Glomerular visceral epithelial cell (primary cell): ENCODE data around the gene XKR7.
A peak's percentile ranks its signal among the peaks of the same experiment; 100 is the strongest.

Experiments
- DNase-seq: peaks from one replicate; pipeline ENCODE4 v3.0.0-alpha.2; 2016; ENCODE audit errors: extremely low spot score

The XKR7 gene

DNA sequence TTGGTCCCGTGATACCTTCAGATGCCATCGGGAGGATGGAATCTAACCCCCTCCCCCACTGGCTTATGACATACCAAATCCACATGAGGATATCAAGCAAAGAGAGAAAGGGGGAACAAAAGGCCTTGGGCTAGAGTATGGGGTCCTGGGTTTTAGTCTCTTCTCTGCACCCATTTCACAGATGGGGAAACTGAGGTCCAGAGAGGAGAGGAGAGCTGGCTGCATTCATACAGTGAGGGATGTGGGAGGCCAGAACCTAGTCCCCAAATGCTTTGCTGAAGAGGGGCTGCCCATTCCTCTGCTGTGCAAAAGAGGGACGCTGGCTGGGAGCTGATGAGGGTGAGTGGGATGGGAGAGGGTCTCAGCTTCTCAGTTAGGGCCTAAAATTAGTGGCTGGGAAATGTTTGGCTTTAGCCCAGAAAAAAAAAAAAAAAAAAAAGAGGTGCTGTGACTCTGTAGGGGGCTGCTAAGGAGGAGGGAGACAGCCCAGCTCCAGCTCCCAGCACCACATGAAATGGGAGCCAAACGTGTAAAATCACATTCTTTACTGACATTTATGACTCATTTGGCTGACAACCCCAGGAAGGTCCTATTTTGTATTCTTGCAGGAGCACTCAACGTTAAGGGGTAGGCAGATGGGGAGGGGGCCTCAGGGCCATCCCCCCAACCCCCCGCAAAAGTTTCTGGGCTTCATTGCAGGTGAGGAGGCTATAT lies 11.9 kb downstream of the XKR7 start:
- no peak for DNase-seq

DNA sequence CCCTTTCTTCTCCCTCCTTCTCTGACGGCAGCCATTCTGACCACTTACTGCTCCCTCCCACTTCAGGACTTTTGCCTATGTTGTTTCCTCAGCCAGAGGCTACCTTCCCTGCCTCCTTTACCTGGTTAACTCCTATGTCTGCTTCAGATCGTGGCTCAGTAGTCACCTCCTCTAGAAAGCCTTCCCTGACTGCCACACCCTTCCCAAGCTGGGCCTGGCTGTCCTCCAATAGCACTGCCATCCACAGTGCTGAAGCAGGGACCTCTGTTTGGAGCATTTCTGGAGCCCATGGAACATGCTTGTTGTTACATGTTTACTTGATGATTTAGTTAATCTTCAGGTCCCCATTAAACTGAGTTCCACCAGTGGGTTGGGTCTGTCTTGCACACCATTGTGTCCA lies 13.8 kb downstream of the XKR7 start:
- DNase-seq: no peak

DNA sequence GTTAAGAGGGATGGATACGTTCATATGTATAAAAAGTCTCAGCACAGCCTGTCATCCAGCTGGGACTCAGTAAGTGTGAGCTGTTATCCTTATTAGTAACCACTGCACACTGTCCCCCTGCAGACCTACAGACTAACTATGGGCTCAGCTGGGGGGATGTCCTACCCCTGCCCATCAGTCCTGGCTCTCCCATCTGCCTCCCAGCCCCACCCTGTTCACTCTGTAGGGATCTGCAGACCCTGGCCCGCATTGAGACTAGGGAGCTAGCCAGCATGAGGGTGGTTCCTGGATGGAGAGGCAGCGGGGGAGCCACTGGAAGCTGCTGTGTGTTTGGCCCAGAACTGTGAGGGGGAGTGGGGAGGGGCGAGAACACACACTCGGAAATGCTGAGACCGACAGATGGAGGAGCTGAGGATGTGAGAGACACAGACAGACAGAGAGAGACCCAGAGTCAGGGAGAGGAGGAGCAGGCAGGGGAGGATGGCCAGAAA lies 17.1 kb downstream of the XKR7 start:
- DNase-seq: no peak

DNA sequence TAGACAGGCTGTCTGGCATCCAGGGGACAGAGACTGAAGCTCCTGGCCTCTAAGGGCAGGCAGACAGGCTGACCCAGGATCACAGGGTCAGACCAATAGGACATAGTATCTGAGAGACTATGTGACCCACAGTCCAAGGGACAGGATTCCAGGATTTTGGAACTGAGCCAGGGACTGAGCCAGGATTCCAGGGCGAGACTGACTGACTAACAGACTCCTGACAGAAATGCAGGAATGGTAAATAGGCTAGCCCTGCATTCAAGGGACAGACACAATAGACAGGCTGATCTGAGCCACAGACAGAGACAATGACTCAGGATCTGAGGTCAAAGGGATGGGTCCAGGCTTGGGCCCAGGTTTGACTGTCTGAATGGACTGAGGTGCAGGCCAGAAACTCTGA lies 19.8 kb downstream of the XKR7 start:
- DNase-seq: peak; percentile 47

DNA sequence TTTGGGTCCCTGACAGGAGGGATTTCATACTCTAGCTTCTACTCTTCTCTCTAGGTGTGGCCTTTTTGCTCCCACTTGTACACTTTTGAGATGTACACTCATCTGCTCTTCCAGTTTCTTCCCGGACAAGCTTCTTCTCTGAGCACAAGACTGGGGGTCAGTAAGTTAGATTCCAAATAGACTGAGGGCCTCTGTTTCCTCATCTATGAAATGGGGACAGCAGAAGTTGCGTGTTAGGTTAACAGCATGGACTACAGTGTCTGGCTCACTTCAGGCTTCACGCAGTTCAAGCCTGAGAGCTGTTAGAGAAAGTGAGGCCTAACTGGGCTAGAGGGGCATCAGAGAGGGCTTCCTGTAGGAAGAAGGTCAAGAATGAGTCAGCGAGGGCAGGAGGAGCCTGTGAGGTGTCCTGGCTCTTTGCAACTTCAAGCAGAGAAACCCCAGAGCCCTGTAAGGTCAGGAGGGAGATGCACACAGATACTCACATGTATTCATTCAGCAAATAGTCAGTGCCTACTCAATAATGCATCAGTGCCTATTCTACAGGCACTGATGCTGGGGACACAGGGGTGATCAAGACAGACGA lies 20.6 kb downstream of the XKR7 start:
- DNase-seq: no peak

DNA sequence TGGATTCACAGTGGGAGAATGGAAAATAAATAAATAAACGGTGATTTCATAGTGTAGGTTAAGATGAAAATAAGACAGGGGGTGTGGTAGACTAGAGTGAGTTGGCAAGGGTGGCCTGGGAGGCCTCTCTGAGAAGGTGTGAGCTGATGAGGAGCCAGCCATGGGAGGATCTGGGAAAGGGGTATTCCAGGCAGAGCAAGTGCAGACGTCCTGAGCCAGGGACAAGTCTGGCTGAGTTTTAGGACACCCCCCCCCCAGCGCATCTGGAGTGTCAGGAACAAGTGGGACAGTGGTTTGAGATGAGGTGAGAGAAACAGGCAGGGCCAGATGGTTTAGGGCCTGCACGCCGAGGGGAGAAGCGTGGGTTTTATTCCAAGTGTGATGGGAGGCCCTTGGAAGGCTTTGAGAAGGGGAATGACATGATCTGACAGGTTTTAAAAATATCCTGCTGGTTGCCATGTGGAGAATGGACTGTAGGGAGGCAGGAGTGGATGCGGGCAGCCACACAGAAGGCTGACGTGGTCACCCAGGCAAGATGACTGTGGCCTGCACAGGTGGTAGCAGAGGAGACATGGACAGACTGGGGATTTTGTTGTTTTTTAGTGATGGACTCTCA lies 21.2 kb downstream of the XKR7 start:
- DNase-seq: no peak

DNA sequence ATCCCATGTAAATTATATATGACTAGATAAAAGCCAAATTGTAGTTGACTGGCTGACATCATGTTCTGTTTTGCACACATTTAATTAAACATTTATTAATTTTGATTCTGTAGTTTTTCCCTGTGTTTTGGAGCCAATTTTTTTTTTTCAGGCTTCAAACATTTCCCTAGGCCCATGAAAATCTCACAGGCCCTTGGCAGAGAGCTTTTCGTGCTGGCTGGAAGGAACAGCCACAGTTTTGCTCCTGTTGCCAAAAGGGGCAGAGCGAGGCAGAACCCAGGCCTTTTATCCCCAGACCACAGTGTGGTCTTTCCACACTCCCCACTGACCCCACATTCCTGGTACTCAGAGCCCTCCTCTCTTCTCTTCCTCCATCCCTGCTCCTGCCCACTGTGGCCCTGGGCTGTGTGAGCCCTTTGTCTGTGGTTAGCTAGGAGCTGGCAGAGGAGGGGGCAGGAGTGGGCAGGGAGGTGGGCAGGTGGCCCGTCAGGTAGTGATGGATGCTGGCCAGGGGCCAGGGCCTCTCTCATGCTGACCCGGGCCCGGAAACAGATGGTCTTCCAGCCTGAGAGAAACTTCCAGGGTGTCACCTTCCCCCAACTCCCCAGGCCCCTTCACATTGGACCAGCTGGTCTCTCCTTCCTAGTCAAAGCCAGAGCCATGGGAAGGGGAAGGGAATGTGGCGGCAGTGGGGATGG lies 22.8 kb downstream of the XKR7 start:
- DNase-seq: no peak

DNA sequence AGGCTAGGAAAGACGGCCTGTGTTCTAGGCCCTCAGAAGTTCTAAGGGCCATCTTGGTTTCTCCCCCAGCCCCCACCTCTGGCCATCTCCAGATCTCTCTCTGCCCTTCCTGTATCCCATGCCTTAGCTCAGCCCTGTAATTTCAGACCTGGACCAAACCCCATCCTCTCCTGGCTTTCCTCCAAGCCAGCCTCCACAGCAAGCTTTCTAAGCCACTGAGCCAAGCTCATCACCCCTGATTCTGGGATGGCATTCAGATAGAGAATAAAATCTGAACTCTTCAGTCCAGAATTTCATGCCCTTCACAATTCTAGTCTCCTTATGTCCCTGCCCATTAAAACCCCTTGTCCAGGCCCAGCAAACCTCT lies 23.4 kb downstream of the XKR7 start:
- no peak for DNase-seq

DNA sequence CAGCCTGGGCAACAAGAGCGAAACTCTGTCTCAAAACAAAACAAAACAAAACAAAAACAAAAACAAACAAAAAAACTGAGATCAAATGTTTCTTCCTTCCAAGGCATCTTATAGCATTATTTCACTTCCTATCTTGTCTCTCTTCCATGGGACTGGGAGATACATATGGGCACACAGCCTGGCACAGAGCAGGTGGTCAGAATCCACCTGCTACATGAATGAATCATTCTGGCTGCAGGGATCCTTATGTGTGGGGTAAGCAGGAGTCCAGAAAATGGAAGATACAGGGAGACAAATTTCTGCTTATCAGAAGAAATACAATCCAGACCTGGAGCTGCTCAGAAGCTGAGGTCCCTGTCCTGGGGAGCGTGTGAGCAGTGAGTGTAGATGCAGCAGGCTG lies 24.1 kb downstream of the XKR7 start:
- no peak for DNase-seq

DNA sequence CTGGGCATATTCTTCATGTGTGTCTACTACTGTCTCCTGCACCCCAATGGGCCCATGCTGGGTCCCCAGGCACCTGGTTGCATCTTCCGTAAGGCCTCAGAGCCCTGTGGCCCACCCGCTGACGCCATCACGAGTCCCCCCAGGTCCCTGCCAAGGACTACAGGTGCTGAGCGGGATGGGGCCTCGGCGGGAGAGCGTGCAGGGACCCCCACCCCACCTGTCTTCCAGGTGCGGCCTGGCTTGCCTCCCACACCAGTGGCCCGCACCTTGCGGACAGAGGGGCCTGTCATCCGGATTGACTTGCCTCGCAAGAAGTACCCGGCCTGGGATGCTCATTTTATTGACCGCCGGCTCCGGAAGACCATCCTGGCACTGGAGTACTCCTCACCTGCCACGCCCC lies 29.0 kb downstream of the XKR7 start:
- DNase-seq: no peak

DNA sequence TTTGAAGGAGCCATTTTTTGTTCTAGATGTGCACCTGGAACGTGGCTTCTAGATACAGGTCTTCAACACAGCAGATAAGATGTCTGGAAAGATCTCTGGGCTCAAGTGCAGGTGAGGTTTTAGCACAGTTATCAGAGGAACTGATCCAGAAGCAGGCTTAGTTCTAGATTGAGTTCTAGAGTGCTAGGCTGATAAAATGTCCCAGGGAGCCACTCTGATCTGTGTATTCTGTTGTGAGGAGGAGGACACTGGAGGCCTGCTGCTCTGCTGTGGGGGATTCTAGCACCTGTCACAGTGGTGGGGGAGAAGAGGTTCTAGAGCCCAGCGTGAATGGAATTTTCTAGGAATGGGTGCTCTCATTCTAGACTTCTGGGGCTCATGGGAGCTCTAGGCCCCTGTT lies 30.3 kb downstream of the XKR7 start:
- DNase-seq: no peak

DNA sequence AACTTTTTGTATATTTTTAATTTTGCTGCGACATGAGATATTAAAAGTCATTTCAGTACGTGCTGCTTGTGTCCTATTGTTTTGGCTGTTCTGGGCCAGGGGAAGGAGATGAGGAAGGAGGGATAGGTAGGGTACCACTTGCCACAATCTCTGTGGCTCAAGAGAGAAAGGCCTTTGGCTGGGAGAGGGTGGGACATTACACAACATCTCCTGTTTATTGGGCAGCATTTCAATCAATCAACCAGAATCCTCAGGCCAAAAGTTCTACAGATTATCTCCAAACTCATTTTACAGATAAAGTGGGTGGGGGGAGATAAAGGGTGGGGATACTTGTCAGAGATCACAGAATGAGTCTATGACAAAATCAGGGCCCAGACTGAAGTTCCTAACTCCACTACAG lies 35.4 kb downstream of the XKR7 start:
- no peak for DNase-seq

DNA sequence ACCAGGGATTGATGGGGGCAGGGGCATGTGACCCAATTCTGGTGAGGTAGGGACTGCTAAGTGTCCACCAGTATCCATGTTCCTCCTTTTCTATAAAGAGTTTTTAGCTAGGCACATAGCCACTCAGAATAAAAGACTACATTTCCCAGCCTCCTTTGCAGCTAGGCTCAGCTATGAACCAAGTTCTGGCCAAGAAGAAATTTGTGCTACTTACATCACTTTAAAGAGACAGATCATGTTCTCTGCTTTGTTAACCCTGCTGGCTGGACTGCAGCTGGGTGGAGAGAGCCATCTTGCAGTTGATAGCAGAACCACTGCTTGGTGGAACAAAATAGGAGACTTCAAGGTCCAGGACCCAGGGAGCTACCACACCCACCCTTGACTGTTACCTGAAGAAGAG lies 37.0 kb downstream of the XKR7 start:
- DNase-seq: peak; percentile 15

DNA sequence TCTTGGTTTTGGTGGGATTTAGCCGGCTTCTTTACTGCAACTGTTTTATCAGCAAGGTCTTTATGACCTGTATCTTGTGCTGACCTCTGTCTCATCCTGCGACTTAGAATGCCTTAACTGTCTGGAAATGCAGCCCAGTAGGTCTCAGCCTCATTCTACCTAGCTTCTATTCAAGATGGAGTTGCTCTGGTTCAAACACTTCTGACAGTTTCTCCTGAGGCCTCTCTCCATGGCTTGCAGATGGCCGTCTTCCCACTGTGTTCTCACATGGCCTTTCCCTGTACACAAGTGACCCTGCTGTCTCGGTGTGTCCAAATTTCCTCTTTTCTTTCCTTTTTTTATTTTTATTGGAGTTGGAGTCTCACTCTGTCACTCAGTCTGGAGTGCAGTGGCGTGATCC lies 38.1 kb downstream of the XKR7 start:
- DNase-seq: no peak

DNA sequence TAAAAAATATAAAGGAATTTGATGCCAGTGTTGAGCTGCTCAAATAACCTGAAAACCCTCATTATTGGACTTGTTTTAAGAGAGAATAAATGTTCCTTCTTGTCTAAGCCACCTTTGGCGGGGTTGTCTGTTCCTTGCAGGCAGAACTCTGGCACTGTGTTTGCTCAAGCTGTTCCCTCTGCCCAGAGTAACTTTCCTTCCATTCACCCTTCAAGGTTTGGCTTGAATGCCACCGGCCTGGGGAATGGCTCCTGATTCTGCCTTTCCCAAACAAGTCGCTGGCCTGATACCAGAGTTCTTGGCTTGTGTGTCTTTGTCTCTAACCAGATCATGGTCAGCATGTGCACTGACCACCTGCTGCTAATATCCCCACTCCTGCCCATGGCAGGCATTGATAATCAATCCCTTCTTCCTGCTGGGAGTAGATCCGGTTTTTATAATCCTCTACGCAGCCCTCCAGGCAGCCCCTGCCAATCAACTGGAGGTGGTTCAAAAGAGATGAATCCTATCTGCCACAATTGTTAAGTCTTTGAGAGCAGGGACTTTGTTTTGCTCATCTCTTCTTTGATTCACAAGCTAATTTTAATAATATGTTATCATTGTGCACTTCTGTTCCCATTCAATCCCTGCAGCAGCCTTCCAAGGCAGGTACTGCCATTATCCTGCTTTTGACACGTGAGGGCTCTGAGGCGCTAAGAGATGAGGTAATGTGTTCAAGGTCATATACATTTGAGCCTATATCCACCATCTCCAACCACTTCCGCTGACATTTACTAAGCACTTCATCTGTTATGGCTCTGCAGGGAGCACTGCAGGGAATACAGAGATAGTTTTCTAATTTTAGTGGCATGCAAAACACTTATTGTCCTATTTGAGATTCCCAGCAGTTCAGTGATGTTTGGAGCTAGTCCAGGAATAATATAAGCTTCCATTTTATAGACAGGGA lies 39.2 kb downstream of the XKR7 start:
- DNase-seq: no peak

DNA sequence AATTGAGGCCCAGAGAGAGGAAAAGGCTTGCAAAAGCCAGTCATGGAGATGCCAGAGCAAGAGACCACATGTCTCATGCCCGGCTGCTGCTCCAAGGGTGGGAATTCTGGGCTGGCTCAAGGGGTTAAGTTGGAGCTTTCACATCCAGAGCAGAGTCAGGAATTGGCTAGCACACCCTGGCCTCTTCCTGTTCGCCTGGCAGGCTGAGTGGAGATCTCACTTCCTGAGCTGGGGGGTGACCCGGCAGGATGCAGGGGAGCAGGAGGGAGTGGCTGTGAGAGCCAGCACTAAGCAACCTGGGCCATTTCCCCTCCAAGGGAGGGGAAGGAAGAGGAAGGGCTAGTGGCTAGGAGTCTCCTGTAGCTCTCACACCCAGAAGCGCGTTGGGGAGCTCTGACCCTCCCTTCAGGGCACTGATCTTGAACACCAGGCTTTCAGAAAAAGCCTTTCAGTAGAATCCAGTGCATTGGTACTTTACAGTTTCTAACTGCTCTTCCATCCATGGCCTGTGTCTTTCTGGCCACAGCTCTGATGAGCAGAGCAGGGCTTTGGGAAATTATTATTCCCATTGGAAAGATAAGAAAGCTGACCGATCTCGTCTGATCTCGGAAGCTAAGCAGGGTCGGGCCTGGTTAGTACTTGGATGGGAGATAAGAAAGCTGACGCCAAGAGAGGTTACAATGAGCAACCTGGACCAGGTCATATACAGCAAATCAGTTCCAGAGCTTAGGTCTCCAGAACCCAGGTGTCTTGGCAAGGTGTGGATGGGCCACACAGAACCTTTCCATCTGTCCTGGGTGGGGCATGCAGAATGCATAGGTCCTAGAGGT lies 40.1 kb downstream of the XKR7 start:
- DNase-seq: no peak

DNA sequence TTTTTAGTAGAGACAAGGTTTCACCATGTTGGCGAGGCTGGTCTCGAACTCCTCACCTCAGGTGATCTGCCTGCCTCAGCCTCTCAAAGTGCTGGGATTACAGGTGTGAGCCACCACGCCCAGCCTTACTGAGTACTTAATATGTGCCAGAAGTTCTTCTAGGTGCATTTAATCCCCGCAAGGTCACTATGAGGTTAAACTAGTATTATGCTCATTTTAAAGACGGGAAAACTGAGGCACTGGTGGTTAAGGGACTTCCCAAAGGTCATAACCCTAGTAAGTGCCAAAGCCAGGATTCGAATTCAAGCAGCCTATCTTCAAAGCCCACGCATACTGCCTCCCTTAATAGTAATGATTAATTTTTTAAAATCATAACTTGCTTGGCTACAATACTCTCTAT lies 41.6 kb downstream of the XKR7 start:
- DNase-seq: no peak

DNA sequence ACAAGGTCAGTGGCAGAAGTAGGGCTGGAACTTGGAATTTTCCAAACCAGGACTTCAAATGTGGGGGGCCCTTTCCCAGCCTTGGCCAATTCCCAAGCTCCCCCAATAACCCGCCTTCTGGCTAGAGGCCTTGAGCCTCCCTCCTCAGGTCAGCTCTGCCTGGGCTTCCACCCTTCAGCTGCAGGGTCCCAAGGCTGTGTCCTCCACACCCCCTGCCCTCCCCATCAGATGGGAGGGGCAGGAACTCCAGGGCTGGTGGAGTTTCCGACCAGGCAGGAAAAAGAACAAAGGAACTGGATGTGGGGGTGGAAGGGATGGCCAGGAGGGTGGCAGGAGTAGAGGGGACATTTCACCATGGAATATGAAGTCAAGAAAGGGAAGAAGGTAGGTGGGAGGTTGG lies 42.1 kb downstream of the XKR7 start, which contains the start of gene CCM2L:
CCM2L (plus strand) TSS at position 338 of the 400 bp plus-strand sequence; CDS start at position 355, 17 bp downstream.
- DNase-seq: no peak

DNA sequence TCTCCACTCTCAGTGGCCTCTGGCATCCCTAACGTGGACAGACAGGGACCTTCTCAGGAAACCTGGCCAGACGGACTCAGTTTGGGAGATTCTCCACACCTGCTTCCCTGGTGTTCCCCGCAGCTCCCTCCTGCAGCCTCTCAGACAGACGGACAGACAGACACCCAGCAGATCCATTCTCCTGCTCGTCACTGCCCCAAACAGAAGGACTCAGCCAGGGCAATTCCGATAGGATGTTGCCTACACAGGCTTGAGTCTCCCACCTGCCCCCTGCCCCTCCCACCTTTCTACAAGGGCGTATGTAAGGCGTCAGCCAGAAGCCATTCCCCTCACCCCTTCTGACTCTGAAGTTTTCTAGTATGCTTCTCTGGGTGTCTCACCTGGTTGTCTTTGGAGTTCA lies 42.7 kb downstream of the XKR7 start:
- DNase-seq: no peak

DNA sequence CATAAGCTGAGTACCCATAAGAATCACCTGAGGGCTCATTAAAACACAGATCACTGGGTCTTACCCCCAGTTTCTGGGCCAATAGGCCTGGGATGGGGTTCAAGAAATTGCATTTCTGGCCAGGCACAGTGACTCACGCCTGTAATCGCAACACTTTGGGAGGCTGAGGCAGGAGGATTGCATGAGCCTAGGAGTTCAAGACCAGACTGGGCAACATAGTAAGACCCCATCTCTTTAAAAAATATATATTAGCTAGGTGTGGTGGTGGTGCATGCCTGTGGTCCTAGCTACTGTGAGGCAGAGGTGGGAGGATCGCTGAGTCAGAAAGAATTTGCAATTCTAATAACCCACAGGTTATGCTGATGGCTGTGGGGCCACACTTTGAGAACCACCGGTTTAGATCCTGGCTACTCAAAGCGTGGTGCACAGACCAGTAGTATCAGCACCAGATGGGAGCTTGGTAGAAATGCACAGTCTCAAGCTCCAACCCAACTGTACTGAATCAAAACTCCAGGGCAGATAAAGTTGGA lies 44.3 kb downstream of the XKR7 start:
- no peak for DNase-seq
